A673 (cell line): Measurements from ENCODE around the gene KCNC3.

Experiments
- EZH2 ChIP-seq: fragments of 200-600 bp; sonication (generic); IDR thresholded peaks from 2 replicates; pipeline ENCODE4 v1.6.1; 2017; ENCODE audit warnings: borderline replicate concordance, low read depth, mild to moderate bottlenecking, mixed read lengths, antibody characterized with exemption, low read length; ENCODE audit not compliant: poor library complexity, severe bottlenecking
- TF ChIP-seq, protein P1 (sequence below): fragments of 300-800, 200-600 bp; sonication (generic); conservative IDR thresholded peaks from 2 replicates; pipeline ENCODE4 v1.5.1; 2017; ENCODE audit warnings: low read depth, mild to moderate bottlenecking, antibody characterized with exemption, low read length, moderate library complexity, mixed read lengths

DNA sequence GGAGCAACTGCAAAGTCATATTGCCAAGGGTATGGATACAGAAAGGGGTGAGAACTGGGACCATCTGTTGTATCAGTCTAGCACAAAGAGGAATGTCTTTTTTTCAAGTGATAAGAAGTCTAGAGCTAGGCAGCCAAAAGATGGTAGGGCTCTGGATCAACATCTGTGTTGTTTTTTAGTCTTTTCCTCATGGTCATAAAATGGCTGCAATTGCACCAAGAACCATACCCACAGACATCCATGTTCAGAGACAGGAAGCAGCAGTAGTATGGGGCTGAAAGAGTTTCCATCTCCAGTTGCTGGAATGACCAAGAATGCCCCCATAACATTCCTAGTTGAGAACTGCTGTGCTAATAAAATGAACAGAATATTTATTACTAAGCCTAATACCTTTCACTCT is 25.6 kb downstream of the KCNC3 start:
- TF ChIP-seq, protein P1, sequence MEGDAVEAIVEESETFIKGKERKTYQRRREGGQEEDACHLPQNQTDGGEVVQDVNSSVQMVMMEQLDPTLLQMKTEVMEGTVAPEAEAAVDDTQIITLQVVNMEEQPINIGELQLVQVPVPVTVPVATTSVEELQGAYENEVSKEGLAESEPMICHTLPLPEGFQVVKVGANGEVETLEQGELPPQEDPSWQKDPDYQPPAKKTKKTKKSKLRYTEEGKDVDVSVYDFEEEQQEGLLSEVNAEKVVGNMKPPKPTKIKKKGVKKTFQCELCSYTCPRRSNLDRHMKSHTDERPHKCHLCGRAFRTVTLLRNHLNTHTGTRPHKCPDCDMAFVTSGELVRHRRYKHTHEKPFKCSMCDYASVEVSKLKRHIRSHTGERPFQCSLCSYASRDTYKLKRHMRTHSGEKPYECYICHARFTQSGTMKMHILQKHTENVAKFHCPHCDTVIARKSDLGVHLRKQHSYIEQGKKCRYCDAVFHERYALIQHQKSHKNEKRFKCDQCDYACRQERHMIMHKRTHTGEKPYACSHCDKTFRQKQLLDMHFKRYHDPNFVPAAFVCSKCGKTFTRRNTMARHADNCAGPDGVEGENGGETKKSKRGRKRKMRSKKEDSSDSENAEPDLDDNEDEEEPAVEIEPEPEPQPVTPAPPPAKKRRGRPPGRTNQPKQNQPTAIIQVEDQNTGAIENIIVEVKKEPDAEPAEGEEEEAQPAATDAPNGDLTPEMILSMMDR: no peak
- TF ChIP-seq EZH2: no peak
